GM21381 (cell line): ENCODE measurements around the gene CCNC.

ENCODE experiments used
- ATAC-seq: cut with Tn5 transposase; IDR thresholded peaks from one replicate; pipeline ENCODE4 v1.9.1; 2021; ENCODE audit warnings: mild to moderate bottlenecking, moderate library complexity; ENCODE audit not compliant: unreplicated experiment

Gene CCNC

GRCh38 chr6:99568103-99568933 is at the start of gene CCNC:
CCNC (minus strand) TSS chr6:99568660; CDS start chr6:99568527, 133 bp downstream.
- peak; percentile 98 for ATAC-seq

GRCh38 chr6:99617131-99617530 is 48.7 kb upstream of the CCNC start:
- ATAC-seq: no peak

GRCh38 chr6:99614430-99615186 is 46.1 kb upstream of the CCNC start:
- ATAC-seq: peak; percentile 16

- peak; percentile 64 for ATAC-seq
Observed at GRCh38 chr6:99613705-99614429, 45.4 kb upstream of the CCNC start.

- ATAC-seq: peak; percentile 69
Observed at GRCh38 chr6:99613409-99613704, 44.9 kb upstream of the CCNC start.

GRCh38 chr6:99612551-99613408 is 44.3 kb upstream of the CCNC start:
- ATAC-seq: peak; percentile 3

- peak; percentile 44 for ATAC-seq
Observed at GRCh38 chr6:99611148-99611547, 42.7 kb upstream of the CCNC start.

- ATAC-seq: no peak
Observed at GRCh38 chr6:99609905-99610489, 41.5 kb upstream of the CCNC start.

- no peak for ATAC-seq
Observed at GRCh38 chr6:99608886-99609482, 40.5 kb upstream of the CCNC start.

- no peak for ATAC-seq
Observed at GRCh38 chr6:99608059-99608885, 39.8 kb upstream of the CCNC start.

GRCh38 chr6:99607416-99608036 is 39.1 kb upstream of the CCNC start:
- no peak for ATAC-seq

GRCh38 chr6:99606656-99607415 is 38.4 kb upstream of the CCNC start, which contains the start of gene PRDM13:
PRDM13 (plus strand) TSS chr6:99606833; CDS start chr6:99607035, 202 bp downstream.
- no peak for ATAC-seq

- no peak for ATAC-seq
Observed at GRCh38 chr6:99605911-99606655, 37.6 kb upstream of the CCNC start.

- no peak for ATAC-seq
Observed at GRCh38 chr6:99605074-99605734, 36.7 kb upstream of the CCNC start.

GRCh38 chr6:99604166-99605073 is 36.0 kb upstream of the CCNC start:
- ATAC-seq: no peak
